ENCODE measurements around the gene LANCL3. TPM values are rescaled to one million over a fixed set of nuclear protein-coding genes. Genes with fewer than 3 reads are reported as not detected.
"Not testable (repeated sequence)": the region's sequence is repeated elsewhere in the genome, so short reads cannot be mapped to it uniquely, and the experiment has no call there.

Gene LANCL3
- total RNA-seq, 1 donor from 2014 or later, result 0.05 TPM

GRCh38 chrX:37607243-37607642, 35.8 kb downstream of the LANCL3 start:
- intact Hi-C loops (cut with DNase I), result no loop called here
- DNase-seq (no peak), ATAC-seq (ENCODE audit: poor library complexity) (no peak)

- ATAC-seq (ENCODE audit: poor library complexity) (no peak), DNase-seq (no peak)
- intact Hi-C loops (cut with DNase I), result no loop called here
These were observed 36.7 kb downstream of the LANCL3 start for GRCh38 chrX:37608156-37608555.

GRCh38 chrX:37609727-37610126, 38.3 kb downstream of the LANCL3 start:
- no peak for DNase-seq
- intact Hi-C loops (cut with DNase I), result no loop called here
- no peak for ATAC-seq (ENCODE audit: poor library complexity)

GRCh38 chrX:37613933-37614332, 42.5 kb downstream of the LANCL3 start:
- no peak for ATAC-seq (ENCODE audit: poor library complexity)
- no peak for DNase-seq
- intact Hi-C loops (cut with DNase I), result no loop called here

- DNase-seq (no peak), ATAC-seq (ENCODE audit: poor library complexity) (no peak)
- intact Hi-C loops (cut with DNase I), result no loop called here
These were observed 56.1 kb downstream of the LANCL3 start for GRCh38 chrX:37627602-37628001.

GRCh38 chrX:37638047-37638446, 66.6 kb downstream of the LANCL3 start:
- ATAC-seq (ENCODE audit: poor library complexity) (no peak), DNase-seq (no peak)
- intact Hi-C loops (cut with DNase I), result no loop called here

- DNase-seq (no peak), ATAC-seq (ENCODE audit: poor library complexity) (no peak)
- intact Hi-C loops (cut with DNase I), result no loop called here
These were observed 68.7 kb downstream of the LANCL3 start for GRCh38 chrX:37640142-37640541.

GRCh38 chrX:37641859-37642258, 70.4 kb downstream of the LANCL3 start:
- ATAC-seq (ENCODE audit: poor library complexity) (no peak), DNase-seq (no peak)
- intact Hi-C loops (cut with DNase I), result no loop called here

- DNase-seq (no peak), ATAC-seq (ENCODE audit: poor library complexity) (no peak)
- intact Hi-C loops (cut with DNase I), result no loop called here
These were observed 73.2 kb downstream of the LANCL3 start for GRCh38 chrX:37644381-37645305.

GRCh38 chrX:37646254-37646653, 74.8 kb downstream of the LANCL3 start:
- intact Hi-C loops (cut with DNase I), result no loop called here
- no peak for ATAC-seq (ENCODE audit: poor library complexity)
- DNase-seq, result no peak

GRCh38 chrX:37650879-37651278, 79.4 kb downstream of the LANCL3 start:
- DNase-seq; intact Hi-C loops (cut with DNase I); ATAC-seq (ENCODE audit: poor library complexity): not testable (repeated sequence)

- no peak for ATAC-seq (ENCODE audit: poor library complexity)
- intact Hi-C loops (cut with DNase I), result no loop called here
- DNase-seq, result no peak
These were observed 80.5 kb downstream of the LANCL3 start for GRCh38 chrX:37651921-37652452.

- DNase-seq, result no peak
- intact Hi-C loops (cut with DNase I), result no loop called here
- no peak for ATAC-seq (ENCODE audit: poor library complexity)
These were observed 81.2 kb downstream of the LANCL3 start for GRCh38 chrX:37652589-37653231.

- ATAC-seq (ENCODE audit: poor library complexity) (no peak), DNase-seq (no peak)
- intact Hi-C loops (cut with DNase I), result no loop called here
These were observed 82.1 kb downstream of the LANCL3 start for GRCh38 chrX:37653397-37654085.

GRCh38 chrX:37658343-37659030, 87.0 kb downstream of the LANCL3 start:
- ATAC-seq (ENCODE audit: poor library complexity) (no peak), DNase-seq (no peak)
- intact Hi-C loops (cut with DNase I), result no loop called here

- ATAC-seq (ENCODE audit: poor library complexity), result no peak
- intact Hi-C loops (cut with DNase I), result no loop called here
- no peak for DNase-seq
These were observed 87.6 kb downstream of the LANCL3 start for GRCh38 chrX:37659047-37659446.

- ATAC-seq (ENCODE audit: poor library complexity), result no peak
These were observed 90.7 kb downstream of the LANCL3 start for GRCh38 chrX:37662181-37662580.

GRCh38 chrX:37666516-37666915, 95.1 kb downstream of the LANCL3 start:
- intact Hi-C loops (cut with DNase I), result no loop called here
- ATAC-seq (ENCODE audit: poor library complexity) (no peak), DNase-seq (no peak)

More at GRCh38 chrX:37662181-37662580, 90.7 kb downstream of the LANCL3 start:
- intact Hi-C loops (cut with DNase I), result no loop called here
- no peak for DNase-seq

GRCh38 chrX:37667141-37667540, 95.7 kb downstream of the LANCL3 start:
- no peak for DNase-seq
- ATAC-seq (ENCODE audit: poor library complexity), result no peak
- intact Hi-C loops (cut with DNase I), result no loop called here

All from Right ventricle myocardium superior (tissue), 1 donor.